Right lobe of liver (tissue), 4 donors: ENCODE data around the gene UBE2O.

ENCODE experiments used
- POLR2A ChIP-seq: fragments of 450-650 bp; IDR thresholded peaks from one replicate; pipeline ENCODE4 v1.6.1; 2017; ENCODE audit warnings: antibody characterized with exemption, mild to moderate bottlenecking
- TF ChIP-seq, protein P1 (sequence below), 4 donors: fragments of 200-600 bp in 3 of 4; fragments of 450-650 bp in 1 of 4; IDR thresholded peaks; one replicate each; pipeline versions ENCODE4 v1.5.1 to v1.8.0; 2016 to 2022; ENCODE audit warnings: antibody characterized with exemption in 4 of 4, mild to moderate bottlenecking in 2 of 4
- donor health status: DM: no; HTN: no; CAD: no.
- donor health status: DM: no; HTN: no; CAD: no.
- donor health status: DM: no; HTN: yes; CAD: no.

DNA sequence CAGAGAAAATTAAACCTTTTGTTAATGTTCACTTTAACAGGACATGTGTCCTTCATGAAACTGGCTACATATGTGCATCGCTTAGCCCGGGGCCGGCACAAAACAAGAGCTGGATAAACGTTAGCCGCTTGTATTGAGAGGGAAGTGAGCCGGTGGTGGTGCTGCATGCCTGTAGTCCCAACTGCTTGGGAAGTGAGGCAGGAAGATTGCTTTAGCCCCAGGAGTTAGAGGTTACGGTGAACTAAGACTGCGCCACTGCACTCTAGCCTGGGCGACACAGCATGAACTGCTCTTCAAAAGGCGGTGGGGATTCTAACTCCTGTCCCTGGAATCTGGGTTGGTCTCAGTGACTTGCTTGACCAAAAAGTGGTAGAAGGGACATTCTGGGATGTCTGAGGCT is 83.6 kb downstream of the UBE2O start:
- TF ChIP-seq, protein P1, sequence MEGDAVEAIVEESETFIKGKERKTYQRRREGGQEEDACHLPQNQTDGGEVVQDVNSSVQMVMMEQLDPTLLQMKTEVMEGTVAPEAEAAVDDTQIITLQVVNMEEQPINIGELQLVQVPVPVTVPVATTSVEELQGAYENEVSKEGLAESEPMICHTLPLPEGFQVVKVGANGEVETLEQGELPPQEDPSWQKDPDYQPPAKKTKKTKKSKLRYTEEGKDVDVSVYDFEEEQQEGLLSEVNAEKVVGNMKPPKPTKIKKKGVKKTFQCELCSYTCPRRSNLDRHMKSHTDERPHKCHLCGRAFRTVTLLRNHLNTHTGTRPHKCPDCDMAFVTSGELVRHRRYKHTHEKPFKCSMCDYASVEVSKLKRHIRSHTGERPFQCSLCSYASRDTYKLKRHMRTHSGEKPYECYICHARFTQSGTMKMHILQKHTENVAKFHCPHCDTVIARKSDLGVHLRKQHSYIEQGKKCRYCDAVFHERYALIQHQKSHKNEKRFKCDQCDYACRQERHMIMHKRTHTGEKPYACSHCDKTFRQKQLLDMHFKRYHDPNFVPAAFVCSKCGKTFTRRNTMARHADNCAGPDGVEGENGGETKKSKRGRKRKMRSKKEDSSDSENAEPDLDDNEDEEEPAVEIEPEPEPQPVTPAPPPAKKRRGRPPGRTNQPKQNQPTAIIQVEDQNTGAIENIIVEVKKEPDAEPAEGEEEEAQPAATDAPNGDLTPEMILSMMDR (IDR thresholded peaks at IDR 0.05) = no peak
- no peak for TF ChIP-seq POLR2A
